ENCODE measurements around the gene ANKRD29. TPM values are rescaled to one million over a fixed set of nuclear protein-coding genes. Genes with fewer than 3 reads are reported as not detected.

The ANKRD29 gene
- total and polyA plus RNA-seq, 8 donors = 23.1 to 75.5 (median 46.1) TPM

DNA sequence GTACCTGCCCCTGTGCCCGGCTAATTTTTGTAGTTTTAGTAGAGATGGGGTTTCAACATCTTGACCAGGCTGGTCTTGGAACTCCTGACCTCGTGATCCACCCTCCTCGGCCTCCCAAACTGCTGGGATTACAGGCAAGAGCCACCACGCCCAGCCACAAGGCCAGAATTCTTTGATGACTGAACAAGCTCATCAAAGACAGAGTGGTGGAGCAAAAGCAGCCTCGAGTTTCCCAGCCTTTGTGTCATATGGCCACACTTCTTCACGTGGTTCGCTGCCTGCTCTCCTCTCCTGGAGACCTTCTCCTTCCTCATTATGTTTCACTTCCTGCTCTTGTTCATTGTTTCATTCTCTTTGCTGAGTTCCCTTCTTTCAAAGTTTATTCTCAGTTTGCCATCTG lies 66.5 kb downstream of the ANKRD29 start:
- ATAC-seq = peak; percentile 65
- Histone ChIP-seq H3K9me3 (no peaks in the 10 kb centered on the region), H3K36me3 (no peaks in the 10 kb centered on the region), H3K4me3 (no peak overlapping the region), H3K27ac (no peak overlapping the region), H3K27me3 (no peaks in the 10 kb centered on the region), H3K4me1 (peaks cover 0 to 5% of the 10 kb centered on the region in 2 donors)
- intact Hi-C loops (cut with DNase I) = no loop called here
- no peak for TF ChIP-seq CTCF (IDR thresholded peaks at IDR 0.05)
- DNase-seq = peak in 1 of 4 donors; percentile 78

DNA sequence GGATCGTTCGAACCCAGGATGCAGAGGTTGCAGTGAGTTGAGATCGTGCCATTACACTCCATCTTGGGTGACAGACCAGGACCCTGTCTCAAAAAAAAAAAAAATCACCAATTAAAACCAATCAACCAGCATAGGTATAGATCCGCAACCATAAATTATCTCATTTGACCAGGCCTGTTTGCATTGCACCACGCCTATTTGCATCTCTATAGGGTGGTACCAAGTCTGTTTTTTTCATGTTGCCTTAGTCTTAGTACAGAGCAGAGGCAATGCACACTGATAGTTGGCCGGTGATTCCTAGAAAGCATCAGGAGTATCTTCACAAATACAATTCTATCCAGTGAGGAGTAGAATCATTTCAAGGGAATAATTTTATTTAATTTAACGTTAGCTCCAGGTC lies 67.1 kb downstream of the ANKRD29 start:
- Histone ChIP-seq H3K27me3 (no peaks in the 10 kb centered on the region), H3K27ac (no peak overlapping the region), H3K36me3 (no peaks in the 10 kb centered on the region), H3K9me3 (no peaks in the 10 kb centered on the region), H3K4me1 (peaks cover 0 to 5% of the 10 kb centered on the region in 2 donors), H3K4me3 (no peak overlapping the region)
- ATAC-seq (no peak), DNase-seq (no peak)
- intact Hi-C loops (cut with DNase I) = no loop called here
- no peak for TF ChIP-seq CTCF (IDR thresholded peaks at IDR 0.05)

DNA sequence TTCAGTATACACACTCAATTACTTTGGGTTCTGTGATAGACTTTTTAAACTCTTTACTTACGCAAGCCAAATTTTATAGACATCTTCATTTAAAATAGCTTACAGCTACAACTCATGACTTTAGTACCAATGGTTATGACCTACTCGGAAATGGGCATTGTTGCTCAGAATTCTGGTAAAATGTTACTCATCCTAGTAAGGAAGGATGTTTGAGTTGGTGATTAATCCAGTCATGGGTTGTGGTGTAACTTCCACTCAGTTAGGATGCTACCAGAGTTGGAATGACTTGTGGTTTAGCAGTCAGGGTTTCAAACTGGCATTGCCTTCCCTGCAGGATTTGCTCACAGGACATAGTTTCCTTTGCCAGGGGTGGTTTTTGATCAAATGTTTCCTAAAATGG lies 69.0 kb downstream of the ANKRD29 start:
- Histone ChIP-seq H3K4me1 (peaks cover 0 to 5% of the 10 kb centered on the region in 2 donors), H3K27ac (peak overlapping the region in 1 of 2 donors; percentile 60), H3K27me3 (no peaks in the 10 kb centered on the region), H3K4me3 (no peak overlapping the region), H3K36me3 (no peaks in the 10 kb centered on the region), H3K9me3 (no peaks in the 10 kb centered on the region)
- ATAC-seq = peak; percentile 54
- DNase-seq = no peak
- intact Hi-C loops (cut with DNase I) = no loop called here
- TF ChIP-seq CTCF (IDR thresholded peaks at IDR 0.05) = no peak

DNA sequence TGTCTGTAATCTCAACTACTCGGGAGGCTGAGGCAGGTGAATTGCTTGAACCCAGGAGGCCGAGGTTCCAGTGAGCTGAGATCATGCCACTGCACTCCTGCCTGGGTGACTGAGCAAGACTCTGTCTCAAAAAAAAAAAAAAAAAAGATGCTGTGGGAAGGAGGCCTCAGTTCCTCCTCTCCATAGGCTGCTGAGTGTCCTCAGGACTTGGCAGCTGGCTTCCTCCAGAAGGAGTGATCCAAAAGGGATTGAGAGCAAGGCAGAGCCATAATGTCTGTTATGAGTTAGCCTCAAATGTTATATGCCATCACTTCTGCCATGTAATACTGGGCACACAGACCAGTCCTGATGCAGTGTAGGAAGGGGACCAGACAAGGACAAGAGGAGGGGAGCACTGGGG lies 69.8 kb downstream of the ANKRD29 start:
- intact Hi-C loops (cut with DNase I) = no loop called here
- Histone ChIP-seq H3K27me3 (no peaks in the 10 kb centered on the region), H3K27ac (peak overlapping the region in 1 of 2 donors; percentile 60), H3K4me1 (peaks cover 0 to 5% of the 10 kb centered on the region in 2 donors), H3K4me3 (no peak overlapping the region), H3K36me3 (no peaks in the 10 kb centered on the region), H3K9me3 (no peaks in the 10 kb centered on the region)
- DNase-seq (no peak), ATAC-seq (no peak)
- no peak for TF ChIP-seq CTCF (IDR thresholded peaks at IDR 0.05)

- no peaks in the 10 kb centered on the region for H3K9me3 ChIP-seq
- no peak overlapping the region for H3K27ac ChIP-seq
- H3K4me1 ChIP-seq = peaks cover 0 to 13% of the 10 kb centered on the region in 2 donors
- intact Hi-C loops (cut with DNase I) = no loop called here
- no peaks in the 10 kb centered on the region for H3K36me3 ChIP-seq
- DNase-seq = no peak
- no peak overlapping the region for H3K4me3 ChIP-seq
- H3K27me3 ChIP-seq = no peaks in the 10 kb centered on the region
- TF ChIP-seq CTCF (IDR thresholded peaks at IDR 0.05) = no peak
- no peak for ATAC-seq
These were observed 71.7 kb downstream of the ANKRD29 start for GRCh38 chr18:23591011-23591410.

All from left lung (tissue), 10 donors.